Chondrocyte (in vitro differentiated cells): ENCODE measurements around the gene FSD1L. TPM values are rescaled to one million over a fixed set of nuclear protein-coding genes. Genes with fewer than 3 reads are reported as not detected.

Experiments
- DNase-seq: peaks from one replicate; pipeline ENCODE4 v3.0.0; 2021; ENCODE audit warnings: mixed read lengths, low spot score
- H3K27ac Mint-ChIP-seq: one replicate; pipeline ENCODE4 v1.8.0; 2021; ENCODE audit warnings: mild to moderate bottlenecking, moderate library complexity, mixed read lengths; ENCODE audit not compliant: unreplicated experiment
- H3K27me3 Mint-ChIP-seq: 2 replicates; pipeline ENCODE4 v1.8.0; 2021; ENCODE audit warnings: low read depth, mixed read lengths
- H3K36me3 Mint-ChIP-seq: 2 replicates; pipeline ENCODE4 v1.8.0; 2021; ENCODE audit warnings: low read depth, mixed read lengths
- H3K4me1 Mint-ChIP-seq: 2 replicates; pipeline ENCODE4 v1.8.0; 2021; ENCODE audit warnings: low read depth, mild to moderate bottlenecking, mixed read lengths
- H3K4me3 Mint-ChIP-seq: one replicate; pipeline ENCODE4 v1.8.0; 2021; ENCODE audit warnings: mild to moderate bottlenecking, moderate library complexity, mixed read lengths; ENCODE audit not compliant: unreplicated experiment
- H3K9me3 Mint-ChIP-seq: 2 replicates; pipeline ENCODE4 v1.8.0; 2021; ENCODE audit warnings: low read depth, mixed read lengths
- CTCF ChIP-seq: fragments of 200-600 bp; sonication (generic); IDR thresholded peaks from 2 replicates; pipeline ENCODE4 v1.5.0; 2021; ENCODE audit warnings: antibody characterized with exemption, mild to moderate bottlenecking, moderate library complexity
- total RNA-seq: library from RNA; stranded (reverse); gene quantifications from 3 replicates; pipeline ENCODE4 v1.2.1, GENCODE V29; 2021

Gene FSD1L
- total RNA-seq, 1 donor from 2014 or later = 5.6 TPM

GRCh38 chr9:105455836-105456475 lies 8.1 kb downstream of the FSD1L start:
- Mint-ChIP-seq H3K27ac (no peak overlapping the region), H3K9me3 (no peaks in the 10 kb centered on the region), H3K4me3 (no peak overlapping the region), H3K27me3 (no peaks in the 10 kb centered on the region), H3K4me1 (peaks cover 43% of the 10 kb centered on the region), H3K36me3 (no peaks in the 10 kb centered on the region)
- TF ChIP-seq CTCF = no peak
- DNase-seq = no peak

- no peak for DNase-seq
- Mint-ChIP-seq H3K27ac (no peak overlapping the region), H3K36me3 (no peaks in the 10 kb centered on the region), H3K9me3 (no peaks in the 10 kb centered on the region), H3K4me3 (no peak overlapping the region), H3K4me1 (peaks cover 31% of the 10 kb centered on the region), H3K27me3 (no peaks in the 10 kb centered on the region)
- TF ChIP-seq CTCF = no peak
Measured at GRCh38 chr9:105457560-105458294, 9.9 kb downstream of the FSD1L start.

- TF ChIP-seq CTCF = no peak
- no peaks in the 10 kb centered on the region for H3K36me3 Mint-ChIP-seq
- DNase-seq = no peak
- H3K4me3 Mint-ChIP-seq = no peak overlapping the region
- no peak overlapping the region for H3K27ac Mint-ChIP-seq
- peaks cover 31% of the 10 kb centered on the region for H3K4me1 Mint-ChIP-seq
- no peaks in the 10 kb centered on the region for H3K27me3 Mint-ChIP-seq
- no peaks in the 10 kb centered on the region for H3K9me3 Mint-ChIP-seq
Measured at GRCh38 chr9:105458404-105458803, 10.6 kb downstream of the FSD1L start.

- Mint-ChIP-seq H3K36me3 (peaks cover 1% of the 10 kb centered on the region), H3K4me1 (peaks cover 31% of the 10 kb centered on the region), H3K27ac (no peak overlapping the region), H3K4me3 (no peak overlapping the region), H3K27me3 (no peaks in the 10 kb centered on the region), H3K9me3 (no peaks in the 10 kb centered on the region)
- no peak for TF ChIP-seq CTCF
- no peak for DNase-seq
Measured at GRCh38 chr9:105459336-105459735, 11.5 kb downstream of the FSD1L start.

GRCh38 chr9:105466898-105467455 lies 19.1 kb downstream of the FSD1L start:
- peak; percentile 20 for TF ChIP-seq CTCF
- Mint-ChIP-seq H3K4me1 (peaks cover 4% of the 10 kb centered on the region), H3K9me3 (peaks cover 10% of the 10 kb centered on the region), H3K27ac (no peak overlapping the region), H3K4me3 (no peak overlapping the region), H3K27me3 (no peaks in the 10 kb centered on the region), H3K36me3 (peaks cover 40% of the 10 kb centered on the region)
- no peak for DNase-seq
